A204.1 (cell line): ENCODE results near the gene CLCN1.

Experiments used
- FAIRE-seq: peaks from 2 replicates; lab custom pipeline; 2012; peaks lifted over from hg19 to GRCh38; lab: Jason Lieb, UNC

Gene CLCN1

DNA sequence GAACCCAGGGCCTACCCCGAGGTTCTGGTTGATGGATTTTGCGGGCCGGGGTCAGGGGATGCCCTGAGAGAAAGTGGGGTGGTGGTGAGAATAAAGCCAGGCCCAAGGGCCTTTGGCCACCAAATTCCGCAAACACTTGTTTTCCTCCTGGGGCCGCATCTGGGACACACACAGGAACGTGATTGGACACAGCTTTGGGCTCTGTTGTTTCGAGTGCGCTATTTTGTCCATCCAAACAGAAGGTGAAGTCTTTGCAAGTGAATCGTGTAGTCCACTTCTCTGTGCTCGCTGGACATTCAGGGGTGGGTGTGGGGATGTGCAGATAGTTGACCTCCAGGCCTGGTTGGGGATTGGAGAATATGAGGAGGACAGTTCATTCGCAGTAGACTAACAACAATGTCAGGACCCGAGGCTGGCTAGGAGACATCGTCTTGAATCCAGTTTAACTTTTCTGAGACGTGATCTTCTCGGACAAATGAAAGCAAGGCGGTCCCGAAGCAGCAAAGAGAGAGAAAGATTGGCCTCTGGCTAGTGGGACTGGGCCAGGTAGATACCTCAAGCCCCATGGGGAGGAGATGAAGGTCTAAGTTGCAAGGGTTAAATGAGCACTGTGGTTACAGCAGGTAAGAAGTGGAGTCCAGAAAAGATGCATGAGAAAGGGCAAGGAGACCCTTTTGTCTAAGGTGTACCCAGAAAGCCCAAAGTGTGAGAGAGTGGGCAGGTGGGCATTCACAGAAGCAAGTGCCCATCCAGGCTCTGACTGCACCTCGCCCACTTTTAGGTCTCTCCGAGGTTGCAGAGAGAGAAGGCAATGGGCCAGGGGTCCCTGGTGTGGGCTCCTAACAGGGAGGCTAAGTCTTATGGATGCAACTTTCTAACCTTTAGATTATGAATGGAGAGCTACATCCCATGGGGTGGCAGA is 47.4 kb downstream of the CLCN1 start:
- no peak for FAIRE-seq

DNA sequence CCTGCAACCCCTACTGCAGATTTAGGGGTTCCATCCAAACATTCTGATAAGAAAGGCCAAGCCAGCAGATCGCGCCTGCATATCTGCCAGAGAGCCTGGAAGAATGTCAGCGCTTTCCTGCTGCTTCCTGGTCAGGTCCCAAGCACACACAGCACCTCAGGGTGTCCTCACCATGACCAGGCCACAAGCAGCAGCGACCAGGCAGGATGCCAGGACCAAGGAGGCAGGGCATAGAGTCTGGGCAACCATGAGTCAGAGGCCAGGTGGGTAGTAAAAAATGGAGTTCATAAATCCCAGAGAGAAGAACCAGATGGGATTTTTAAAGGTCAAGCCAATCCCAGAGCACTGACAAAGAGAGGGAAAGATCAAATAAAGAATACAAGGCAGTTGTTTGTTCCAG is 52.1 kb downstream of the CLCN1 start:
- no peak for FAIRE-seq

DNA sequence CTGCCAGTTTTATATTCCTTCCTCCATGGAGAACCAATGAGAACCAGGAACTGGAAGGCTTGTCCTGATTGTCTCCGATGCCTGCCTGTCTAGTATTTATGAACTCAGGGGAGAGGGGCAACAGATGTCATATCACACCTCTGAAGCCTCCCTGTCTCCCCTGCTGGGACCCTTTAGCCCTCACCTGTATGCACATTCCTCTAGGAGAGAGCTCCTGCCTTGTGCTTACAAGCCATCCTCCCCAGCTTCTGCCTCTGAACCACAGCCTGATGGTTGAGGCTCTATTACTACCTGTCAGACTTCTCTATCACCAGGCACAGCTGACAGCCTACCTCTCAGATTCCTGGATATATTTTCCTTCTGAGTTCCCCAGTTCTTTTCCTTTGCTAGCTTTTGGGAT is 52.5 kb downstream of the CLCN1 start:
- no peak for FAIRE-seq

DNA sequence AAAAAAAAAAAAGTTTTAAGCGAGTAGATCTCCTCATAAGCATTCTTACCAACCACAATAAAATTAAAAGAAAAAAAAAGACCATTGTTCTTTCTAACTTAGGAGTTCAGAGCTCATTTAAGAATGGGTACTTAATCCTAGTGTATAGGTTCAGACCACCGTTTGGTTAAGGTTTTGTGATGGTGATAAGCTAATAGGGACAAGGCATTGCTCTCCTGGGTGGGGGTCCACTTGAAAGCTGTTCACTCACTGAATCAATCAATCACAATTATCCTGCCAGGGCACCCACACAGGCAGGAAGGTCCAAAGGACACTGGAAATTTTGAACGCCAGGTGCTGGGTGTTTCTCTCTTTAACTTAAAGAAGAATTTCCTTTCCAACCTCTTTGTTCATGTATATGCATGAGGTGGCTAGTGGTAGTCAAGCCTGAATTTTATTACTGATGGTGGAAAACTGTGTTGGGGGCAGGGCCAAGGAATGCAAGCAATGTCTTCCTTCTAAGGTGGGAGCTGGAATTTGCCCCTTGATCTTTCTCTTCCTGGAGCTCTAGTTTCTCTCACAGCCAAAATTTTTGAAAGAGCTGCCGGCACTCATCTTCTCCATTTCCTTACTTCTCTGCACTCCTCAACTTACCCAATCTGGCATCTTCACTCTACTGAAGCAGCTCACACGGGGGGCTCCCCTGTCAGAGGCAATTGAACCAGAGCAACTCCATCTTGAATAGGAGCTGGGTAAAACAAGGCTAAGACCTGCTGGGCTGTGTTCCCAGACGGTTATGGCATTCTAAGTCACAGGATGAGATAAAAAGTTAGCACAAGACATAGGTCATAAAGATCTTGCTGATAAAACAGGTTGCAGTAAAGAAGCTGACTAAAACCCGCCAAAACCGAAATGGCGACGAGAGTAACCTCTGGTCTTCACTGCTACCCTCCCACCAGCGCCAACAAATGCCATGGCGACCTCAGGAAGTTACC is 54.1 kb downstream of the CLCN1 start:
- no peak for FAIRE-seq

DNA sequence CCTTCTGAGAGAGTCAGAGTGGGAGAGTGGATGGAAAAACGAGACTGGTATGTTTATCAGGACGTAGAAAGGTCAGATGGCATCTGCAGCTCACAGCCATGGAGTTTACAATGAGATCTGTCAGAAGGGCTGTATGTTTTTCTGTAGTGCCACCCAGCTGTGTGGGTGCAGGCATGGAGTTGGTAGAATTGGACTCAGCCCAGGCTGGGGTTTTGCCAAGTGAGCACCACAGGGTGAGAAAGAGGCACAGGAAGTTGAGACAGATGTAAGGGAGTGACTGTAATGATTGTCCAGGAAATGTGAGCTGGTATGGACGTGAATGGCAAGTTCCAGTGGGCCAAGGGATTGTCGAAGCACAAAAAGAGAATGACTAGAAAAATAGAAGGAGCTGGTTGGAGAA is 56.2 kb downstream of the CLCN1 start:
- FAIRE-seq = no peak

DNA sequence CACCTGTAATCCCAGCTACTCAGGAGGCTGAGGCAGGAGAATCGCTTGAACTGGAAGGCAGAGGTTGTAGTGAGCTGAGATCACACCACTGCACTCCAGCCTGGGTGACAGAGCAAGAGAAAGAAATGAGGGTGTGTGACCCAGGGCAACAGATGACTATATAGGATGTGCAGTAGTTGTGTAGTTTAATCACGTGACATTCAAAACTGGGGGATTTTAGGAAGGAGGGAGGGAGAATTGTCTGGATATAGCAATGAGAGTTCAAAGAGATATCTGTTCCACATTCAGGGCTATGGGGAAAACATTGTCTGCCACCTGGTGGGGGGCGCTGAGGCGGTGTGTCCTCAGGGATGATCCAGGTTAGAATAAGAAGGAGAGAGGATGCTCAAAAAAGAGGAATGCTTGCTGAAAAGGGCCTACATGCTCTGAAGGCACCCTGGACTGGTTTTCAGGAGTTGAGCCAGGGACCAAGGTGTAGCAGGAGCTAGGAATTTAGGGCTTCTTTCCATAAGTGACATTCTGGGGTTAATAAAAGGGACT is 57.4 kb downstream of the CLCN1 start:
- no peak for FAIRE-seq

DNA sequence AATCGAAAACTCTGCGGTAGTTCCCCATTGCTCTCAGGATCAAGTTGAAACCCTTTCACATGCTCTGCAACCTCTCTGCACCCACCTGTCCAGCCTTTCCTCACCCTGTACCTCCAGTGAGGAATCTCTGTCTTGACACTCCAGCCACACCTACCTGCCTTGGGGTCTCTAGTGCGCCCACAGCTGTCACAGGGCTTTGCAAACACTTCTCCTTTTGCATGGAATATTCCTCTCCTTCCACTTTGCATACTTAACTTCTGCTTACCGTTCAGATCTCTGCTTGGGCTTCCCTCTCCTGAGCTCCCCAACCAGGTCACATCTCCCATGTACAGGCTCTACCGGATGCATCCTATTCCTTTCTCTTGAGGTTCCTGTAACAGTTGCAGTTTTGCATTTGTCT is 58.6 kb downstream of the CLCN1 start:
- no peak for FAIRE-seq

DNA sequence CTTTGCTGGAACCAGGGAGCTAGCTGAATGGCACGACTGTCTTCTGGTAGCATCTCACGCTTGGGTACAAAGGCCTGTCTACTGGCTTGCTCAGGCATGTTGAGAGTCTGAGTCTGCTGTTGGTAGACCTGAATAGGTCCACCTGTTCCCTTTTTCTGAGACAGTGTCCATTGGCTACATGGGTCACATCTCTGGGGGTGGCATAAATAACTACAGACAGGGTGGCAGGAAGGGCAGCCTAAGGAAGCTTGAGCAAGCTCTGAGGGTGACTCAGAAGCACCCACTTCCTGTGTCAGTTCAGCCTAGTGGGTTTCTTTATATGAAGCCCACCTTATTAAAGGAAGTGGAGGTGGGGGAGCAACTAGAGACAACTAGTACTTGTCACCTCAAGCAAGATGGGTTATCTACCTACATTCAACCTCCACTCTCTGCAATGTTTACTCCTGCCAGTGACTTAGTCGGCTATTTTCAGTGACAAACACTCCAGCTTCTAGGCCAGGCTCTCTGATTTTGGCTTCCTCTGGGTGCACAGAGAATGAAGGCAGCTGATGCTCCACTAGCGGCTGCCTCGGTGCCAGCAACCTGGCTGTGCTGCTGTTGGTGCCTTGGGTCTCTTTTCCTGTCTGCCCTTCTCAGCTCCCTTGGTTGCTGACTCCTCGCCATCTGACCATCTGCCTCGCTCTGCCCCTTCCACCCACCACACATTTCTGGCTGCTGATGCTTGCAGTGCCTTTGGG is 59.6 kb downstream of the CLCN1 start:
- FAIRE-seq = no peak

DNA sequence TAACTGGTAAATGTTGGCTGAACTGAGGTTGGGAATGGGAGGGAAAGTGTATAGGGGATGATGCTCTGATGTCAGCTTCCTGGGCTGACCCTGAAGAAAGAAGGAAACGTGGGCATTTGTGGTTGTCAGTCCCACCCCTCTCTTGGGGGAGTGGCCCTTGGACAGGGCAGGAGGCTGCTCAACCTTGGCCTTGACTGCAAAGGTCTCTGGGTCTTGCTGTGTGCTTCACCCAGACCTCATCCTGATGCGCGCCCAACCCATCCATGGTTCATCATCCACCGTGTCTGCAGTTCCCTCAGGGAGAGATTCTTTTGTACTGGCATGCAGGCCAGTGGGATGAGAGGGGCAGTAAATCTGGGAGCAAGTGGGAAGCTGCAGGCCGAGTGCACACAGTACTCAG is 60.5 kb downstream of the CLCN1 start:
- no peak for FAIRE-seq

DNA sequence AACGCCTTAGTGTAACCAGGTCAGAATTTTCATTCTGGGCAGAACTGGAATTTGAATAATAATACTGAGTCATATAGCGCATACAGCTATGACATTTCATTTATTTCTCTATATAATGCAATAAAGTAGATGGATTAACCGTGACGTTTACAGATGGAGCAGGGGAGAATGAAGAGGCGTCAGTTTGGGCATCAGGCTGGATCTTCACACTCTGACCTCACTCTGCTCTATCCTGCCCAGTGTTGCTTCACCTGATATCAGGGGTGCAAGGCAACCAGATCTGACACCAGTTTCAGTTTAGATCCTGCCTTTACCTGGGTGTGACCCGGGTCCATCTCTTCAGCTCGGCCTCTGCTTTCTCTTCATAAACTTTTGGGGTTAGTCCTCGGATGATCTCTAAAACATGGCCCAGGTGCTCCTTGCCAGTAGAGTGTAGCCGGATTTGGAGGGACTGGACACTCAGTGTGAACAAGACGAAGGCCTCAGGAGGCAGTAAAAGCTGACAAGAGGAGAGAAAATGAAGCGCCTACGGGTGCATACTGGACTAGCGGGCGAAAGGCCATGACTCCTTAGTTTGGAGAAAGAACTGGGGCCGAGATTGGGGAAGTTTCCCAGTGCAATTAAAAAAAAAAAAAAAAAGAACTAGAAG is 63.8 kb downstream of the CLCN1 start:
- no peak for FAIRE-seq

DNA sequence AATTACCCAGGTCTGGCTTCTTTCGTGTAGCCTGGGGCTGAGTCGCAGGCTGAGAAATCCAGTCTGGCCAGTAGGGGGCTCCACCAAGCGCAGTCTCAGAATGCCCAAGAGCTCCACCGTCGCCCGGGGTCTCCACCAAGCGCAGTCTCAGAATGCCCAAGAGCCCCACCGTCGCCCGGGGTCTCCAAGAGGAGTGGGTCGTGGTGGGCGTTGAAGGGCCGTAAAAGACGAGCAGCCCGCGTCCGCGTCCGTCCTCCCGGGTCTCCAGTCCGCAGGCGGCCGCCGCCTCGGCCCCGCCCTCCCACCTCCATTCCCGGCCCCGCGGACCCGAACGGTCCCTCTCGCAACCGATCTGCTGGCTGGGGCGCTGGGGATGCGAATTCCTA is 64.3 kb downstream of the CLCN1 start:
- no peak for FAIRE-seq

DNA sequence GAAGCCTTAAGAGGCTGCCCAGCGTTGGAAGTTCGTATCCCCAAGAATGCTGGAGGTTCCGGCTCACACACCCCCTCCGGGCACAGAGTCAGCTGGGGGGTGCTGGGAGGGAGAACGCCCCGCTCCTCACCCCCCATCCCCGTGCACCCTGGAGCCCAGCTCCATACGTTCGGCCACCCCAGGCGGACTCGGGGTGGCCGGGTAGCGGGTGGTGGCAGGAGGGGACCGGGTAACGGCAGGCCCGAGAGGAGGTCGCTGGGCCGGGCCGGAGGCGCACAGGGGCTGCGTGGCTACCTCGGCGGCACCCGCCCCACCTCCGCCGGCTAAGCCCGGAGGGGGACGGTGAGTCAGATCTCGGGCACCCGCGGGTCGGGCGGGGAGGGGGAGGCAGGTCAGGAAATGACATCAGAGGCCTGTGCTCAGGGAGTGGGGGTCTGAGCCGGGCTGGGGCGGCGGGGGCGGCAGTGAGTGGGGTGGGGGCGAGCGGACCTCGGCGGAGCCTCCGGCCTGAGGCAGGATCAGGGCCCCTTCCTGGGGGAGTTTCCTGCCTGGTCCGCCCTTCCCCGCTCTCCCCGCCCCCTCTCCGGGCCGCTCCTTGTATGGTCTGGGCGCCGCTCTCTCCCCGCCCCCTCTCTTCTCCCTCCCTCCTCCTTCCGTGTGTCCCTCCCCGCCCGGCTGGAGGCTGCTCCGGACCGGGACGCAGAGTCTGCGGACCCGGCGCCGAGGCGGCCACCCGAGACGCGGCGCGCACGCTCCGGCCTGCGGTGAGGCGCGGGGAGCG is 64.9 kb downstream of the CLCN1 start, which contains the start of gene ZYX:
Gene ZYX, plus strand, starts transcription at position 700 of the 781 bp plus-strand sequence. CDS start 227 bp downstream, outside the sequence.
- no peak for FAIRE-seq

DNA sequence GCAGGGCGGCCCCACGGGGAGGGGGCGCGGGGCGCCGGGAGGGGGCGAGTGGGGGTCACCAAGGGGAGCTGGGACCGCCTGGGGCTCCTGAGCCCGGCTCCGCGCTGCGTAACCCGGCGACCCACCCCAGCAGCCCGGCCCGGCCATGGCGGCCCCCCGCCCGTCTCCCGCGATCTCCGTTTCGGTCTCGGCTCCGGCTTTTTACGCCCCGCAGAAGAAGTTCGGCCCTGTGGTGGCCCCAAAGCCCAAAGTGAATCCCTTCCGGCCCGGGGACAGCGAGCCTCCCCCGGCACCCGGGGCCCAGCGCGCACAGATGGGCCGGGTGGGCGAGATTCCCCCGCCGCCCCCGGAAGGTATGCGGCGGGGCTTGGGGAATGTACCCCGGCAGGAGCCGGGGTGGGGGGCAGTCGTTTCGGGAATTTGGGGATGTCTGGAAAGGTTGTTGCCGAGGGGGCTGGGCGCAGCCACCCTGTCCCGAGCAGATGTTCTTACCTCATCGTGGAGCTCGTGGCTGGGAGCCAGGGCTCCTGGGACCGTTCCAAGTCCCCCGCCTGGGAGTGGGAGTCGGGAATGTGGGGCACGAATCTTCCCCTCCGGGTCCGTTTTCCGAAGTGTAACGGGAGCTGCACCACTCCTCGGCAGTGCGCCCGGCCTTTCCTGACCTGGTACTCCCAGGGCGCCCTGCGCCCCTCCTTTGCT is 65.7 kb downstream of the CLCN1 start:
- FAIRE-seq = no peak

DNA sequence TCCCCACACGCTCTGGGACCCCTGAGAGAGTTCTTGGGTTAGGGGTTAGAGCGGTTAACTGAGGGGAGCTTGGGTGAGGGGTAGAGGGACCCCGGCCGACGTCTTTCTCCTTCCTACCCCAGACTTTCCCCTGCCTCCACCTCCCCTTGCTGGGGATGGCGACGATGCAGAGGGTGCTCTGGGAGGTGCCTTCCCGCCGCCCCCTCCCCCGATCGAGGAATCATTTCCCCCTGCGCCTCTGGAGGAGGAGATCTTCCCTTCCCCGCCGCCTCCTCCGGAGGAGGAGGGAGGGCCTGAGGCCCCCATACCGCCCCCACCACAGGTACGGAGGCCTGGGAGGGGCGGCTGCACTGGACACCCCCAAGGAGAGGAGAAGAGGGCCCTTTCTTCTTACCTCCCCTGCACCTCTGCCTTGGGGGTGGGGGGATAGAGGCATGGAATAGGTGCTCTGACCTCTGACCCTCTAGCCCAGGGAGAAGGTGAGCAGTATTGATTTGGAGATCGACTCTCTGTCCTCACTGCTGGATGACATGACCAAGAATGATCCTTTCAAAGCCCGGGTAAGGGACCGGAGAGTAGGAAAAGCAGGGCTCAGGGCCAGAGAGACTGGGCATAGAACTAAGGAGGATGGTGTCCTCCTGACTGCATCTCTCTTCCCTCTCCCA is 66.3 kb downstream of the CLCN1 start:
- FAIRE-seq = no peak

DNA sequence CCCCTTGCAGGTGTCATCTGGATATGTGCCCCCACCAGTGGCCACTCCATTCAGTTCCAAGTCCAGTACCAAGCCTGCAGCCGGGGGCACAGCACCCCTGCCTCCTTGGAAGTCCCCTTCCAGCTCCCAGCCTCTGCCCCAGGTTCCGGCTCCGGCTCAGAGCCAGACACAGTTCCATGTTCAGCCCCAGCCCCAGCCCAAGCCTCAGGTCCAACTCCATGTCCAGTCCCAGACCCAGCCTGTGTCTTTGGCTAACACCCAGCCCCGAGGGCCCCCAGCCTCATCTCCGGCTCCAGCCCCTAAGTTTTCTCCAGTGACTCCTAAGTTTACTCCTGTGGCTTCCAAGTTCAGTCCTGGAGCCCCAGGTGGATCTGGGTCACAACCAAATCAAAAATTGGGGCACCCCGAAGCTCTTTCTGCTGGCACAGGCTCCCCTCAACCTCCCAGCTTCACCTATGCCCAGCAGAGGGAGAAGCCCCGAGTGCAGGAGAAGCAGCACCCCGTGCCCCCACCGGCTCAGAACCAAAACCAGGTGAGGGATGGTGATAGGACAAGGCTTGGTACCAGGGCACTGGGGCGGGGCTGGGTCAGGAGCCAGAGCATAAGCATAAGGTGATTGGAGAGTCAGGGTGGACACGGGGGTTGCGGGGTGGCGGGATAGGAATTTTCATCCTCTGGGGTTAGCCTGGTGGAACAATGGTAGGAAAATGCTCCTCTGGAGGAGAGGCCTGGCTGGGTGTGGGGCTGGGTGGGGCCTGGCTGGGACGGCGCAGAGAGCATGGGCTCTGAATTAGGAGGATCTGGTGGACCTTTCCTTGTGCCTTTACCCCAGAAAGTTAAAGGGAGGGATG is 67.1 kb downstream of the CLCN1 start:
- FAIRE-seq = no peak

DNA sequence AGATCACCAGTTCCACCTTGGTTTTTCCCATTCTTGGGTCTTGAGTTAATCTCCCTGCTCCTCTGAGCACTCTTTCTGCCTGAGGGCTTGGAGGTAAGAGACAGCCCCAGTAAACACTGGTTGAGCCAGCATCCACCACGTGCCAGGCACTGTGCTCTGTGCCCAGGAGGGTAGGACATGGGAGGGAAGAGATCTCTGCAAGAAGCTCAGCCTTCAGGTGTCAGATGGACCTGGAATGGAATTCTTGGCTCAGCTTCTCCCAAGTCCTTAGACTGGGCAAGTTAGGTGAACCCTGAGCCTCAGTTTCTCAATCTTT is 67.7 kb downstream of the CLCN1 start:
- FAIRE-seq = no peak

DNA sequence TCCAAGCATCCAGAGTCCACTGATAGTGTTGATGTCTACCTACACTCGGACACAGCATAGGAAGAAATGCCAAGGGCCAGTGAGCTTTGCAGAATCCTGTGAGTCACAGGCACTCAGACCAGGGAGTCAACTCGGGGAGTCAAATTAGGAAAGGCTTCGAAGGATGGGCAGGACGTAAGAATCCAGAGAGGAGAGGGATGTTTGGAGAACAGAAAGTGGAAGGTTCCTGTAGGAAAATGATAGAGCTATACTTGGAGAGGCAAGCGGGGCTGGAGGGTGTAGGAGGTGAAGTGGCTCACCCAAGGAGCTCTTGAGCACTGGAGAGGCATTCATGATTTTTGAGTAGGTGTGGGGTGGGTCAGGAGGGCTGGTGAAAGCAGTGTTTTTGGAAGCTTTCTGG is 68.2 kb downstream of the CLCN1 start:
- FAIRE-seq = no peak
